Measurements from ENCODE around the gene UBASH3B.
A peak's percentile ranks its signal among the peaks of the same experiment; 100 is the strongest.

UBASH3B gene

DNA sequence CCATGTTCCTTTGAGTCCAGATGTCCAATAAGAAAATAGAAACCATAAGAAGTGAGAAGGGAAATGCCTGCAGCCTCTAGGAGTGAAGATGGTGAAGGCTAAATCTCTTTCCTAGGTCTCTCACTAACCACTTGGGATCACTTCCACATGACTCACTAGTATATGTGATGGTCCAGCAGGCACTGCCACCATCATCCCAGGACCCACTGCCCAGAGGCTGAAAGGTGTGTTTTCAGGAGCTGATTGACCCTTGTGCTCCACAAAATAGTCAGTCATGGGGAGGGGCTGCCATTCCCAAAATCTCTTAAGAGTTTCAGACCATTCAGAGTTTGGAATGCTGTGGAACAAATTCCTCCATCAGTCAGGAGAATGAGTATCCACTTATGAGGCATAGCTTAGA is 22.9 kb downstream of the UBASH3B start:
- no peak for DNase-seq (ENCODE audit: low read depth)

DNA sequence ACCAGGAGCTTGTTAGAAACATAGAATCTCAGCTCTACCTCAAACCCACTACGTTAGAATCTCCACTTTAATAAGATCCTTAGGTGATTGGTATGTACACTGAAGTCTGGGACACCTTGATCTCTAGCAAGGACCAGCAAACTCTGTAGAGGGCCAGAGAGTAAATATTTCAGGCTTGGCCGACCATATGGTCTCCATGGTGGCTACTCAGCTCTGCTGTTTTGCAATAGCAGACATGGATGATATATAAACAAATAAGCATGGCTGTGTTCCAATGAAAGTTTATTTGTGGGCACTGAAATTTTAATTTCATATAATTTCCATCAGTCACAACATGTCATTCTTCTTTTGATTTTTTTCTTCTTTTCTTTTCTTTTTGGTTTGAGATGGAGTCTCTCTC is 23.9 kb downstream of the UBASH3B start:
- no peak for DNase-seq (ENCODE audit: low read depth)

DNA sequence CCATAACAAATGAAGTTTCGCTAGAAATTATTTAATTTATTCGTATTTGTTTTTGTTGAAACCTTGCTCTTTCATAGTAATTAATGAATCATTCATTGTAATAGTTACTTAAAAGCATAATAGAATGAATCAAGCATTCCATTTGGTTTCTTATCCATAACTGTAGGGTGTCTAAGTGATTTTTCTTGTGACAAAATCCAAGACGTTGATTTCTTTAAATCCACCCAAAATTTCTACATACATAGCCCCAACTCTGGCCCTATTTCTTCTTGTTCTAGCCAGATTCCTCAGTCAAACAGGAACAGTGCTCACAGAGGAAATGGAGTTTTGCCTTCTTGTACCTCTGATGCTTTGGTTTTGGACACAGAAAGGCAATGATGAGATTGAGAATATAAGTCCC is 25.5 kb downstream of the UBASH3B start:
- DNase-seq (ENCODE audit: low read depth): no peak

DNA sequence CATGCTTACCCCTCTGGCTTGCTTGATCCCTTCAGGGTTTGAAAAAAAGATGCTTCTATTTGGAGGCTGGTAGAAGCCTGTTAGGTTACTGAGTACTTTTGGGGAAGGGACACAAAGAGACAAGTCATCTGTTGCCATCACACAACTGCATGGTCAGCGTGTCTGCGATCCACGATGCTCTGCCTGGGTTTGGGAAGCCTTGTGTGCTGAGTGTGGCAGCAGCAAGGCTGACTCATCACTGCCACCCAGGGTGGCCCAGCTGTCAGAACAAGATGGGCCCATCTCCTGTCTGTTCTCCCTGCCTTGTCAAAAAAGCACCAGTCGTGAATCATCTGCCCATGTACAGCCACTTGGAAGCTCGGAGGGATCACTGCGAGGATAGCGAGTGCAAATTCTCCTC is 26.2 kb downstream of the UBASH3B start:
- no peak for DNase-seq (ENCODE audit: low read depth)

DNA sequence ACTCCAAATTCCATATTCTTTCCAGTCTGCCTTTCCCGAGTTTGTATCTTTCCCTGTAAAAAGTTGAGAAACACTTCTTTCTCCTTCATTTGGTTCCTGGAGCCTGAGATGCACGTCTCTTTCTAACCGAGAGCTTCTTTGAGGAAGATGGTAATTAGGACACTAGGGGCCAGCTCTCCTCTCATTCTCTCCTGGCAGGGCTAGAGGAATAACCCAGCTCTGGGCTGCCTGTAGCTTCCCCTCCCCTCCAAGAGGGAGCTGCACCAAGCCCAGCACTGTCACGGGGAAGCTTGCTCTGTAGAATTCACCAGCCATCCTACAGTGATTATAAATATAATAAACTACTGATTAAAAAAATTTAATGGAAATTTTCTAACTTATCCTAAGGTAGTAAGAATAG is 26.9 kb downstream of the UBASH3B start:
- no peak for DNase-seq (ENCODE audit: low read depth)

DNA sequence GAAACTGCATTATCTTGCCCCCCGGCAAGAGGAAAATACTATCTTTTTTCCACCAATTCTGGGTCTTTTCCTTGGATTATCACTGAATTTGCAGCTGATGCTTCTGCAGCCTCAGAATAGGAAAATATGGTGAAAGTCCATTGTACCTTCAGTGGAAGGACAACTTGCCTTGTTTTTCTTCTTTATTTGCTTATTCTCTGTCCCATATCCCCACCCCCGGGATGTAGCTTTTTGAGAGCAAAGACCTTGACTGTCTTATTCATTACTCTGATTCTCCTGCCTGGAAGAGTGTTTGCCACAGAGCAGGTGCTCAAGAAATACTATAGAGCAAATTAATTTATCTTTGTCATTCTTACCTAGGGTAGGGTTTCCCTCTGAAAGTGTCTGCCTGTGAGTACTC is 29.5 kb downstream of the UBASH3B start:
- DNase-seq (ENCODE audit: low read depth): no peak

DNA sequence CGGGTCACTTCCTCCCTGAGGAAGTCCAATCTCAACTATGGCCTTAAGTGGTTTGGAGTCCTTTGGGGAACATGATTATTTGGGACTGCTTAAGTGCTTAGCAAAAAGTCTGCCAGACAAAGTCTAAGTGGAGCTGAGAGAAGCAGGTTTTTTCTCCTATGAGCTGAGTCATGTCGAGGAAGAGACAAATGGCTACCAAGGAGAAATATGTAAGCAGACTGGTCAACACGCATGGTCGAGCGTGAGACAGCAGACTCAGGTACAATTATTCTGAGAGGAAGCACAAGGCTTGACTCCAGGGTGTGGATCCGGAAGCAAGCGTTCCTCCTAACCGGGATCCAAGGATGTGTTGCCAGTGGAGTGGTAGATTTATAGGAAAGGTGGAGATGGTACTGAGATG is 30.6 kb downstream of the UBASH3B start:
- no peak for DNase-seq (ENCODE audit: low read depth)

DNA sequence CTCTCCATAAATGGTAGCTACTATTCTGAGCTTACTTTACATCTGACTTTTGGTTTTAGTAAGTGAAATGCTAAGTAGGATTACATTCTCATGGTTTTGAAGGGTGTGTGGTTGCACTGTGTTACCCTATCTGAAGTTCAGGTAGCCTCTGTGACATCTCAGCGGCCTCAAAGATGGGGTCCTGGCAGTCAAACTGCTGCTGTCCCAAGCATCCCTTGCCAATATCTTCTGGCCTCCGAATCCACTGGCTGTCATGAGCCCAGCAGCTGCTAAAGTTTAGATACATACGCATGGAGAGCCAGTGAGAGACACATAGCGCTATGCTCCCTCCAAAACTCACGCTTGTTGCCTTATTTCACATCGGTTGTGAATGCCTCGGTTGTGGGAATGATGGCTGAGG is 34.9 kb downstream of the UBASH3B start:
- no peak for DNase-seq (ENCODE audit: low read depth)

DNA sequence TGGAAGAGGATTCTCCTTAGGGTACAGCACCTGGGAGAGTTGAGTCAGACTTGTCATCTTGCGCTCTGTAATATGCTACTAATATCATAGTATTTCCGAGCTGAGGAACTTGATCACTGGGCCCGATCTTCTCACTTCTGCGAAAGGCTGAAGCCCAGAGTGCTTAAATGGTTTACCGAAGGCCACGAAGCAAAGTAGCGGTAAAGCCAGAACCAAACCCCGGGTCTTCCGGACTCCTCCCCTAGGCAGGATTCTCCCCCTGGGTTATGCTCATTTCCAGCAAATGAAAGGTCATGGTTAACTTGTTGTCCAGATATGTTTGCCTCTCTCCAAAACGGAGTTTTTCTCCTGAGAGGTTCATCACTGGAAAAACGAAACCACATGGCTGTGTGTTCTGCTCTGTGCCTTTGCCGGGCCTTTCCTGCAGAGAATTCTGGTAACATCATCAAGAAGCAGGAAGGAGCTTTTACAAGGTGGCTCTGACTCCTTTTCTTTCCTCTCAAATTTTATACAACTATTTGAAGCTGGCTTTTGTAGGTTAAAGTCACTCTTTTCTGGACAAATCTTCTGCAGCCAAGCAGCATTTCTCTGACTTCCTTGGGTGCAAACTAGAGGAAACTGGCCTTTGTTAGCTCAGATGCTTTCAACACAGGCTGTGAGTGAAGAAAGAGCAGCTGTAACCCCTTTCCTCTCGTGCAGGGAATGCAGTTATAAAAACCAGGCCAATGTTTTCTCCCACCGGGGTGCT is 35.5 kb downstream of the UBASH3B start:
- no peak for DNase-seq (ENCODE audit: low read depth)

DNA sequence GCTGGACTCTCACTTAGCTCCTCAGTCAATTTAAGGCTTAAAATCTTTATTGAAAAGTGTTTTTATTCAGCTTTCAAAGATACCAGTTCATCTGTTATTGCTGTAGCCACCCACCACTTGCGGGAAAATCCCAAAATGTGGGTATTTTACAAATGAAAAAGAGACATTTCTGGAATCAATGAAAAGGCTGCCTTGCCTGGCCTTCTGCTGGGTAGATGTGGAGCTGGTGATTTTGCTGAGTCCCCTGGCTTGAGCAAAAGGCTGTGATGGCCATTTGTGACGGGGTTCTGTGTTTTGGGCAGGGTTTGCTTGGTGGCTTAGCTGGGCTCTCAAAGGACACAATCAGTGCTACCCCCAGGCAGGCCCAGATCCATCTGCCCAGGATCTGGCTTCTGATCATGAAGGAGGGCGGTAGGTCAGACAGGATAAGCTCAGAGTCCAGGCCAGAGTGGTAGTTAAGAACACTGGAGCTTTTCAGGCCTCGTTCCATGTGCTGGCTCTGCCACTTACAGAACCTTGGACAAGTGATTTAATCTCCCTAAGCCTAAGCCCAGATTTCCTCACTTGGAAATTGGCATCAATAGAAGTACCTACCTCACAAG is 36.1 kb downstream of the UBASH3B start:
- no peak for DNase-seq (ENCODE audit: low read depth)

DNA sequence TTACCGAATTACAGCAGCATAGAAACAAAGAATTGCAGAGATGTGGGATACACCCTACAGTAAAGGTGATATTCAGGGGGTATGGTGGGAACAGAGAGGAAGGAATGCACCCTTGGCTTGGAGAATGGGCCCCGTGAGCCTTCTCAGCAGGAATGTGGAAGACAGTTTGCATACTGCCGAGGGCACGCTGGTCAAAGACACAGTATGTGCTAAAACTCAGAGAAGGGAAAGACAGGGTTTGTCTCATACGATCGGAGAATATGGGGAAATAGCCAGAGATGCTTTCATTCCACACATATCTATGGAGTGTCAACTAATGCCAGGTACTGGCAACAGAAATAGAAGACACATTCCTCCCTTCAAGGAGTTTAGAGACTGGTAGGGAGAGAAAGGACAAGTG is 36.9 kb downstream of the UBASH3B start:
- no peak for DNase-seq (ENCODE audit: low read depth)

DNA sequence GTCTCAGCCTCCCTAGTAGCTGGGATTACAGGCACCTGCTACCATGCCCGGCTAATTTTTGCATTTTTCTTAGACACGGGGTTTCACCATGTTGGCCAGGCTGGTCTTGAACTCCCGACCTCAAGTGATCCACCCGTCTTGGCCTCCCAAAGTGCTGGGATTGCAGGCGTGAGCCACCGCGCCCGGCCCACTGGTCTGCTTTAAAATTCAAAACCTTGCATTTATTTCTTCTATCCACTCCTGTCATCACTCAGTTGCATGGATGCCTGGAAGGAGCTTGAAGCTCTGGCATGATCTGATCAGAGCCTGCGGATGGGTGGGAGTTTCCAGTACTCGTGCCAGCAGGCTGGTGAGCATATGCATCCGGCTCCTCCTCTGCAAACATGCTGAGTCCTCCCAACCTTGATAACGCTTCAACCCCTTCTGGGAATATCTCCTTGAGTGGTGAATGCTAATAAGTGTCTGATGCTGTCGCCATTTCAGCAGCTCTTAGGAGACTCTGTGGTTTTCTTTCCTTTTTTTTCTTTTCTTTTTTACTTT is 39.6 kb downstream of the UBASH3B start:
- no peak for DNase-seq (ENCODE audit: low read depth)

DNA sequence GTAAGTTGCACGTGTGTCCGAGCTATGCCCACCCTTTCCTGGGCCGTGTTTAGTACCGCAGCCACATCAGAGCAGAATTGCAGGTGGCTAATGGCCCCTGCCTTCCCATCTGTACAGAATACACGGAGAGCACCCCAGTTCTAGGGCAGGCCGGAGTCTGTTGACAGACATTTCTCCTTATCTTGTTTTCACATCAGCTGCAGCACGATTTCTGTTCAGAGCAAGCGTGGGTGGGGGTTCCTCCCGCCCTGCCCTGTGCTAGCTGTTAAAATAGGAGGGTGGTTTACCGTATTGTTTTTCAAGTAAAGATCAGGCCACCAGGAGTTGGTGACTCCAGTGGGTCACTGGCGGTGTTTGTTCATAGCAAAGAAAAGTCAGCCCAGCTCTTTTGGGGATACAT is 41.1 kb downstream of the UBASH3B start:
- no peak for DNase-seq (ENCODE audit: low read depth)

DNA sequence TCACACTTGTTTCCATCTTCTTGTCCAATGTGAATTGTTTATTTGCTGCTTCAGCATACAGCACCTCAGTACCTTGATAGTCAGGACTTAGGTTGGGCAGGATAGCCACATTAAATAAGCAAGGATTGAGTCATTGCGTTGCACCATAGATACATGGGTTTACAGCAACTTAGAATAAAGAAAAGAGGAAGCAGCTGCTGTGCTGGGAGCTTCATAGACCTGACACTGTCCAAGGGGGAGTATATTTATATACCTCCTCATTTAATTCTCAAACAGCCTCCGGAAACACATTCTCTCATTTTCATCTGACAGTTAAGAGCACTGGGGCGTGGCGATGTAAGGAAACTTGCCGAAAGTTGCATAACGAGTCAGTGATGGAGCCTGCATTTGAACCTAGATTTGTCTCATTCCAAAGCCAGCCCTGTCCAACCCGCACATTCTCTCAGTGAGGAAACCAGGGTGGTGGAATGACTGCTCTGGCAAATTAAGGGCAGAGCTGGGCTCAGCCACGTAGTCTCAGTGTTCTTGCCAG is 42.2 kb downstream of the UBASH3B start:
- DNase-seq (ENCODE audit: low read depth): peak; percentile 42

DNA sequence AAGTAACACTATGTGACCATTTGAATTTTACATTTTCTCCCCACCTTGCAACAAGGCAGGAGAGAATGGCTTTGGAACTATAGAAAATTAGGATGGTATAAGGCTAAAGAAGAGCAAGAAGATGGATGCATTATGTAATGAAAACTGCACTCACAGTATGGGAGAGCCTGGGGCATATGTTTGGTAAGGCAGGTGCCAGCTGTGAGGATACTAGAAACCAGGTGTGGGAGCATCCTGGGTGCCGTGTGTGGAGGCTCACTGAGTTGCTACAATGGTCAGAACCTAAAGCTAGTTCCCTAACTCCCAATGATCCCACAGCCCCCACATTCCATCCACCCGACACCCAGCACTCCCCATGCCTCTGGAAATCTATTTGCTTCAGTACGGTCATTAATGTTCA is 42.9 kb downstream of the UBASH3B start:
- no peak for DNase-seq (ENCODE audit: low read depth)

DNA sequence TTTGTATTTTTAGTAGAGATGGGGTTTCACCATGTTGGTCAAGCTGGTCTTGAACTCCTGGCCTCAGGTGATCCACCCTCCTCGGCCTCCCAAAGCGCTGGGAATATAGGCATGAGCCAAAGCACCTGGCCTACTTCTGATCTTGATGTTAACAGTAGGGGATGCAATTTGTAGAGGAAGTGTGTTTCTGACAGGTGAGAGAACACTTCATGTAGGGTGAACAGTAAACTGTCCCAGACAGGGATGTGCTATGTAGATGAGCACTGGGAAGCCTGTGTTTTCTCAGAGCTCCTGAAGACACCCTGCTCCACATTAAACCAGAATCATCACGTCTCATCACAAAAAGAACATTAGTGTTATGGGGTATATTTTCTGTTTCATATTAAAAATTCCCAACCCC is 45.1 kb downstream of the UBASH3B start:
- DNase-seq (ENCODE audit: low read depth): no peak

DNA sequence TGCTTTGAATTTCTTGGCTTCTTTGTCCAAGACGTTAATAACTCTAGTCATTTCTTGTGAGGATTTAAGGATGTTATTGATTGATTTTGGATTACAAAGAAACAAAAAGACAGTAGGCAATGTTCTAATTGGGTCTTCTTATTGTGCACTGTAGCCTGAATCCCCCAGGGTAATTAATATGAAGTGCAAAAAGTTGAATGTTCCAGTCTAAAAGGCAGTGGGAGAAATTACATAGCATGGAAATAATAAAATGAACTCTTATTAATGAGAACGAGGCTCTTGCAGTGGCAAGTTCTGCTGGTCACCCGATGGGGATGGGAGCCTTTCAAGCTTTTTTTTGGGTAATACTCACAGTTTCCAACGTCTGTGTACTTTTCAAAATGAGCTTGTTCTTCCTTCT is 45.6 kb downstream of the UBASH3B start:
- no peak for DNase-seq (ENCODE audit: low read depth)

DNA sequence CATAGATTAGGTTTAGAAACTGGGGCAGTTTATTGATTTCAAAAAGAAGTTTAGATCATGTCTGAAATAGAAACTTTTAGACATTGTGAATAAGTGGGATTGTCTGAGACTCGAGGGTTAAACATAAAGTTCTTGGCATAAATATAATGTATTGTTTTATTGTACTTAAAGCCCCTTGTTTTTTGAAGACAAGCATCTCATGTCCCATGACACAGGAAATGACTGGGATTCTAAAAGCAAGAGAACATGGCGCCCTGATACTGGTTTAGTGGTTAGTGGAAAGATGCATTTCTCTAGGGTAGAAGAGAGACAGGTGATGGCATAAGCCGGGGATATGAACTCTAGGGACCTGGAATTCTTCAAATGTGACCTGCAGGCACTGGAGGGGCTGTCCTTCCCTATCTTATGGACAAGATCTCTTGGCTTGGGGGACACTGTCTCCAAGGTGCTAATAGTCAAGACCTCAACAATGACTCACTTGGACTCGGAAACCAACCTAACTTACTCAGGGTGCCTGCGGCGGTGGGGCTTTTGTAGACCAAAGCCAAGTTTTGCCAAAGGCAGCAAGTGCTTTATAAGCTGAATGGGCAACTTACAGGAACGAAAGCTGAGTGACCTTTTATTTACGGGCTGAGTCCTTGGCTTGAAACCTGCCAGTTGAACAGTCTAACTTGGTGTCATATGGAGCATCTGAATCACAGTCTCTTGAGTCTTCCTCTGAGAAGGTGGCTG is 48.2 kb downstream of the UBASH3B start:
- no peak for DNase-seq (ENCODE audit: low read depth)

DNA sequence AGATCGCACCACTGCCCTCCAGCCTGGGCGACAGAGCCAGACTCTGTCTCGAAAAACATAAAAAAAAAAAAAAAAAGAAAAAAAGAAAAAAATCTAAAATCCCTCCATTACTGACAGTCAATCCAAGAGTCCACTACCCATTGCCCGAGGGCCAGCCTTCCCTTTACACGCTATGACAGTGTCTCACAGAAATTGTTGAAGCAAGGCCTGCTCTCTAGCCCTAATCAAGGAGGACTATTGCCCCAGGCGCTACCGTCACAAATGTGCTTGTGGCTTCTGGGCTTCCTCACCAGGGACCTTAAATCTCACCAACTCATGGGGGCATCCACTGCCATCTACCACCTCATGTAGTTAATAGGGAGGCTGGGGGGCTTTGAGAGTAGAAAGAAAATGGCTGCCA is 49.9 kb downstream of the UBASH3B start:
- DNase-seq (ENCODE audit: low read depth): no peak

DNA sequence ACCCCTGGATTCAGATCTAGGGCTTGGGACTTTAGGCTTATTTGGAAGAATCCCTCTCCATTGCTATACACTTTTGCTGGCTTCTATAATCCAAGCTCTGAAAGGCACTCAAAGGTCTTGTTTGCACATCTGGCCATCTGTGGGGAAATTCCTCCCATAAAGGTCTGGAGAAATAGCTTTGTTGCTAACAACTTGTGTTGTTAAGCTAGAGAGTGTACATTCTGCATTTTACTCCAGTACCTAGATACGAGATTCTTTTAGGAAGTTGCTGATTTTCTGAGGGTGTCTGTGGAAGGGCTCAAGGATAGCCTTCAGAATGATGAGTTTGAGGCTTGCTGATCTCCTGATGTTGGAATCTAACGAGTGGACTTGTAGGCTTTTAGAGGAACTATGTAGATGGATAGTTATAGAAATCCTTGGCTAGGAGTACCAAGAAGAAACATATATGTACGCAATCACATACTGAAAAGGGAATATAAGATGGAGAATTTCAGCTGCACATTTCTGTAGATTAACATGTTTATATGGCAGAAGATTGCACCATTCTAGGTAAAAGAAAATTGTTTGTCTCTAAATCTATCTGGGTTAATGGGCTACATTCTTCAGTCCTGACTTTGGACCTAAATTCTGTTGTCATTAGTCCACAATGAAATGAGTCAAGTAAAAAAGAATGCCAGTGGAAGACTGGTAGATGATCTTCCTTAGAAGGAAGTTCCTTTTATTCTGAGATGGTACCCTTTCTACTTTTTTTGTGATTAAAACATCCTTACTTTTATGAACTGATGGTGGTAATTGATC is 51.0 kb downstream of the UBASH3B start:
- peak; percentile 78 for DNase-seq (ENCODE audit: low read depth)

DNA sequence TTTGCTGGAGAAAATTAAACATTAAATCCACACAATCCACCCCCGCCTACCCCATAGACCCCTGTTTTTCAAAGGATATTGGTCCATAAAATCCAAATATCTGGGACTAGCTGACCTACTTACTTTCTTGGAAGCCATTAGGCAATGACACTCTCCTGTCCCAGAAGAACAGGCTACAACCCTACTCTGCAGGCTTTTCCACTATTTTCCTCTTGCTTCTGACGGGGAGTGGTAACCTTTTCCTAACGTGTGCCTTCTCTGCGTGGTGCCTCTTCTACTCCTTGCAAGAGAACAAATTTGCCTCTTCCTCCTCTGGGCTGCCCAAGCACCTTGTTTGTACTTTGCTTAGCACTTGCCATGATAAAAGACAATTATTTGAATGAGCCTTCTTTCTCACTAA is 51.6 kb downstream of the UBASH3B start:
- no peak for DNase-seq (ENCODE audit: low read depth)

DNA sequence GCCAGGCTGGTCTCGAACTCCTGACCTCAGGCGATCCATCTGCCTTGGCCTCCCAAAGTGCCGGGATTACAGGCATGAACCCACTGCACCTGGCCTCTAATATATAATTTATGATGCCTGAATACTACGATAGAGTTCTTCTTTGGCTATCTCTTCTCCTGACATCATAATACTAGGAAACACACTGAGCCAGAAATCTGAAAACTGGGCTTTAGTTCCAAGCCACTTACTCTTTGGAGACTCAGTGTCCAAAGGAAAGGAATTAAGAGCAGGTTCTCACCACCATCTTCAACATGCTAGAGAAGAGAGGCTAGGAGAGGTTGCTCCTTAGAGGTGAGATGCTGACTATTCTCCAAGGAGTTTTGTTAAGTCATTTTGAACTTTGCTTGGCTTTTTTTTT is 52.4 kb downstream of the UBASH3B start:
- DNase-seq (ENCODE audit: low read depth): no peak
